PC-9 (cell line): ENCODE data around the gene DDIT4. TPM values are rescaled to one million over a fixed set of nuclear protein-coding genes. Genes with fewer than 3 reads are reported as not detected.

ENCODE experiments used
- BruUV-seq: library from RNA; stranded (reverse); fragments of 400-500 nt; replicated peaks from 2 replicates; lab custom pipeline; 2021; lab: Mats Ljungman, UMichigan
- CTCF ChIA-PET: fragments of 300-600 bp; sonication (Branson Sonifier 250); formaldehyde crosslinking; loops from one replicate; lab custom pipeline; 2022; ENCODE audit warnings: antibody characterized with exemption; lab: Charles Lee
- POLR2A ChIA-PET: fragments of 300-600 bp; sonication (Branson Sonifier 250); formaldehyde crosslinking; loops from one replicate; lab custom pipeline; 2022; ENCODE audit warnings: antibody characterized with exemption; ENCODE audit not compliant: unreplicated experiment; lab: Charles Lee
- DNase-seq, 2 experiments: peaks; one replicate each; pipeline versions ENCODE4 v3.0.0 to v3.0.0-alpha.2; 2015 to 2022; ENCODE audit warnings: mixed read lengths in 1 of 2
- H2AFZ ChIP-seq: fragments of 200-600 bp; sonication (generic); 2 replicates; pipeline ENCODE4 v1.8.1; 2017; ENCODE audit warnings: antibody characterized with exemption
- H3F3A ChIP-seq: fragments of 200-600 bp; sonication (generic); 2 replicates; pipeline ENCODE4 v1.8.1; 2017; ENCODE audit warnings: antibody characterized with exemption, mild to moderate bottlenecking, low read depth; ENCODE audit not compliant: insufficient read depth
- H3K27ac ChIP-seq: fragments of 200-600 bp; sonication (generic); 2 replicates; pipeline ENCODE4 v1.6.1; 2016; ENCODE audit warnings: mixed run types
- H3K27me3 ChIP-seq: fragments of 200-600 bp; sonication (generic); 2 replicates; pipeline ENCODE4 v1.6.1; 2016; ENCODE audit warnings: low read depth, mixed run types; ENCODE audit not compliant: insufficient read depth
- H3K36me3 ChIP-seq: fragments of 200-600 bp; sonication (generic); 2 replicates; pipeline ENCODE4 v1.6.1; 2016; ENCODE audit warnings: low read depth, mixed run types
- H3K4me1 ChIP-seq: fragments of 200-600 bp; sonication (generic); replicated peaks from 2 replicates; pipeline ENCODE4 v1.6.1; 2016; ENCODE audit warnings: mixed run types; ENCODE audit not compliant: insufficient read depth
- H3K4me2 ChIP-seq: fragments of 200-600 bp; sonication (generic); 2 replicates; pipeline ENCODE4 v1.6.1; 2017; ENCODE audit warnings: mixed run types
- H3K4me3 ChIP-seq: fragments of 200-600 bp; sonication (generic); 2 replicates; pipeline ENCODE4 v1.6.1; 2016; ENCODE audit warnings: mixed run types
- H3K79me2 ChIP-seq: fragments of 200-600 bp; sonication (generic); 2 replicates; pipeline ENCODE4 v1.6.1; 2017; ENCODE audit warnings: low read depth, mixed run types
- H3K9me2 ChIP-seq: fragments of 200-600 bp; sonication (generic); 2 replicates; pipeline ENCODE4 v1.8.1; 2017; ENCODE audit warnings: mild to moderate bottlenecking; ENCODE audit not compliant: insufficient read depth
- H3K9me3 ChIP-seq: fragments of 200-600 bp; sonication (generic); 2 replicates; pipeline ENCODE4 v1.8.1; 2016; ENCODE audit warnings: low read depth; ENCODE audit not compliant: insufficient read depth
- H4K20me1 ChIP-seq: fragments of 200-600 bp; sonication (generic); 2 replicates; pipeline ENCODE4 v1.8.1; 2017; ENCODE audit not compliant: insufficient read depth
- CTCF ChIP-seq: fragments of 200-600 bp; sonication (generic); conservative IDR thresholded peaks from 2 replicates; pipeline ENCODE4 v1.6.1; 2017; ENCODE audit warnings: mixed run types, antibody characterized with exemption, mild to moderate bottlenecking, moderate library complexity
- EZH2 ChIP-seq: fragments of 200-600 bp; sonication (generic); IDR thresholded peaks from 2 replicates; pipeline ENCODE4 v1.8.0; 2017; ENCODE audit warnings: antibody characterized with exemption, low read depth
- intact Hi-C: fragments of 100-400 bp; cut with micrococcal nuclease; formaldehyde crosslinking; loops from one replicate; pipeline ENCODE4 v1.10.0; 2022; ENCODE audit not compliant: unreplicated experiment
- total RNA-seq: library from RNA; stranded (reverse); gene quantifications from 2 replicates; pipeline ENCODE4 v1.2.3, GENCODE V29; 2021

Gene DDIT4
- total RNA-seq, 1 experiment from 2014 or later = 212 TPM

GRCh38 chr10:72250666-72251065, 23.1 kb upstream of the DDIT4 start:
- Histone ChIP-seq H3K4me1 (peaks cover 37% of the 10 kb centered on the region), H3K36me3 (no peaks in the 10 kb centered on the region), H3K27me3 (no peaks in the 10 kb centered on the region), H3K4me2 (peak overlapping the region; percentile 14; the same call in 1 of the 2 replicates), H3K9me2 (no peaks in the 10 kb centered on the region), H3K27ac (no peak overlapping the region), H3K4me3 (no peak overlapping the region), H3K9me3 (no peaks in the 10 kb centered on the region), H3F3A (peaks cover 9% of the 10 kb centered on the region), H4K20me1 (no peaks in the 10 kb centered on the region), H3K79me2 (no peaks in the 10 kb centered on the region), H2AFZ (no peak overlapping the region)
- BruUV-seq = no TSS peak
- DNase-seq = peak; percentile 22 to 46
- ChIA-PET POLR2A (no interaction called here), CTCF (no interaction called here)
- no peak for TF ChIP-seq EZH2
- no peak for TF ChIP-seq CTCF
- intact Hi-C loops = no loop called here

- CTCF ChIA-PET = no interaction called here
- BruUV-seq = no TSS peak
- no peak for DNase-seq
- peaks cover 30% of the 10 kb centered on the region for H3K4me1 ChIP-seq
- POLR2A ChIA-PET = no interaction called here
- H3K27ac ChIP-seq = no peak overlapping the region
- H3K9me2 ChIP-seq = no peaks in the 10 kb centered on the region
- H3F3A ChIP-seq = 0 out of 2 replicates have a peak, but pooled peaks cover 5% of the 10 kb centered on the region
- TF ChIP-seq EZH2 (no peak), CTCF (no peak)
- no peak overlapping the region for H3K4me3 ChIP-seq
- no peak overlapping the region for H3K4me2 ChIP-seq
- H3K36me3 ChIP-seq = no peaks in the 10 kb centered on the region
- no peaks in the 10 kb centered on the region for H3K27me3 ChIP-seq
- no peaks in the 10 kb centered on the region for H4K20me1 ChIP-seq
- no peak overlapping the region for H2AFZ ChIP-seq
- no peaks in the 10 kb centered on the region for H3K9me3 ChIP-seq
- intact Hi-C loops = no loop called here
- H3K79me2 ChIP-seq = no peaks in the 10 kb centered on the region
Observed at GRCh38 chr10:72251635-72252034, 22.1 kb upstream of the DDIT4 start.

- ChIA-PET POLR2A (interaction anchor here (0.6 kb wide), 1 partner anchor 36 kb away, joined by 7 read pairs; no protein-coding TSS in a partner anchor), CTCF (interaction anchor here (0.6 kb wide), 1 partner anchor 173 kb away, joined by 8 read pairs; no protein-coding TSS in a partner anchor)
- Histone ChIP-seq H3K4me2 (no peak overlapping the region), H3K79me2 (no peaks in the 10 kb centered on the region), H4K20me1 (no peaks in the 10 kb centered on the region), H3K4me3 (no peak overlapping the region), H3K27me3 (no peaks in the 10 kb centered on the region), H3K27ac (no peak overlapping the region), H2AFZ (no peak overlapping the region), H3F3A (0 out of 2 replicates have a peak, but pooled peaks cover 5% of the 10 kb centered on the region), H3K4me1 (peaks cover 31% of the 10 kb centered on the region), H3K9me3 (no peaks in the 10 kb centered on the region), H3K36me3 (no peaks in the 10 kb centered on the region), H3K9me2 (no peaks in the 10 kb centered on the region)
- intact Hi-C loops = no loop called here
- DNase-seq = no peak
- no peak for TF ChIP-seq EZH2
- no peak for TF ChIP-seq CTCF
- no TSS peak for BruUV-seq
Observed at GRCh38 chr10:72252972-72253371, 20.8 kb upstream of the DDIT4 start.
